CD14-positive monocyte (primary cell): ENCODE data around the gene CX3CR1. TPM values are rescaled to one million over a fixed set of nuclear protein-coding genes. Genes with fewer than 3 reads are reported as not detected.

Experiments
- DNase-seq, 3 donors: peaks; one replicate each; pipeline ENCODE4 v3.0.0-alpha.2; 2011 to 2022
- H2AFZ ChIP-seq: 2 replicates; pipeline ENCODE4 v1.6.0; 2012; ENCODE audit warnings: mild to moderate bottlenecking, low read depth, low read length, inconsistent platforms; ENCODE audit not compliant: insufficient read depth, poor library complexity, severe bottlenecking
- H3K27ac ChIP-seq, 2 donors: 1 replicate in 1 of 2; 2 replicates in 1 of 2; pipeline ENCODE4 v1.5.1; 2012 to 2013; ENCODE audit warnings: low read length in 2 of 2, control low read depth in 1 of 2, inconsistent platforms in 1 of 2, low read depth in 1 of 2, mild to moderate bottlenecking in 1 of 2
- H3K27me3 ChIP-seq, 2 donors: one replicate each; pipeline versions ENCODE4 v1.6.0 to v1.6.1; 2011 to 2013; ENCODE audit warnings: low read length in 2 of 2; ENCODE audit not compliant: control insufficient read depth in 2 of 2, insufficient read depth in 2 of 2
- H3K36me3 ChIP-seq, 2 donors: replicated peaks in 1 of 2; 1 replicate in 1 of 2; 2 replicates in 1 of 2; pipeline versions ENCODE4 v1.5.1 to v1.6.1; 2012 to 2013; ENCODE audit warnings: low read length in 2 of 2, control low read depth in 1 of 2, inconsistent platforms in 1 of 2, mild to moderate bottlenecking in 1 of 2; ENCODE audit not compliant: insufficient read depth in 2 of 2, control insufficient read depth in 1 of 2
- H3K4me1 ChIP-seq, 2 donors: 1 replicate in 1 of 2; 2 replicates in 1 of 2; pipeline versions ENCODE4 v1.5.1 to v1.6.1; 2012 to 2013; ENCODE audit warnings: low read length in 2 of 2, control low read depth in 1 of 2, inconsistent platforms in 1 of 2, mild to moderate bottlenecking in 1 of 2, moderate library complexity in 1 of 2; ENCODE audit not compliant: insufficient read depth in 2 of 2, control insufficient read depth in 1 of 2
- H3K4me2 ChIP-seq: replicated peaks from 2 replicates; pipeline ENCODE3; 2012; ENCODE audit warnings: low read length, moderate library complexity, mild to moderate bottlenecking; ENCODE audit not compliant: poor library complexity, severe bottlenecking; ENCODE audit errors: extremely low read depth
- H3K4me3 ChIP-seq, 3 experiments: fragments of 200-600 bp in 1 of 3; sonication (generic) in 1 of 3; replicated peaks in 1 of 3; 1 replicate in 2 of 3; 2 replicates in 1 of 3; pipeline ENCODE4 v1.5.1; 2011 to 2013; ENCODE audit warnings: low read length in 3 of 3, mild to moderate bottlenecking in 3 of 3, control low read depth in 2 of 3, low read depth in 2 of 3, inconsistent platforms in 1 of 3, moderate library complexity in 1 of 3
- H3K79me2 ChIP-seq: 2 replicates; pipeline ENCODE4 v1.6.0; 2012; ENCODE audit warnings: mild to moderate bottlenecking, control low read depth, inconsistent platforms, low read length, moderate library complexity; ENCODE audit not compliant: insufficient read depth
- H3K9ac ChIP-seq: 2 replicates; pipeline ENCODE4 v1.6.0; 2017; ENCODE audit warnings: low read length, mild to moderate bottlenecking; ENCODE audit not compliant: insufficient read depth, poor library complexity, severe bottlenecking
- H3K9me3 ChIP-seq, 2 donors: replicated peaks in 1 of 2; 1 replicate in 1 of 2; 2 replicates in 1 of 2; pipeline versions ENCODE4 v1.5.1 to v1.6.1; 2012 to 2013; ENCODE audit warnings: low read length in 2 of 2, control low read depth in 1 of 2; ENCODE audit not compliant: control insufficient read depth in 1 of 2, insufficient read depth in 1 of 2
- H4K20me1 ChIP-seq: 2 replicates; pipeline ENCODE4 v1.6.0; 2012; ENCODE audit warnings: mild to moderate bottlenecking, low read length, control low read depth, moderate library complexity; ENCODE audit not compliant: insufficient read depth
- H3K27ac Mint-ChIP-seq, 7 donors: one replicate each; pipeline ENCODE4 v1.8.0; 2020; ENCODE audit warnings: mild to moderate bottlenecking in 7 of 7, mixed read lengths in 7 of 7, moderate library complexity in 6 of 7, inconsistent platforms in 2 of 7
- H3K27me3 Mint-ChIP-seq, 3 donors: one replicate each; pipeline ENCODE4 v1.8.0; 2021 to 2022; ENCODE audit warnings: low read depth in 3 of 3, mild to moderate bottlenecking in 3 of 3, mixed read lengths in 3 of 3, moderate library complexity in 3 of 3, inconsistent platforms in 1 of 3
- H3K36me3 Mint-ChIP-seq, 2 donors: one replicate each; pipeline ENCODE4 v1.8.0; 2020; ENCODE audit warnings: mixed read lengths in 2 of 2, inconsistent platforms in 1 of 2, mild to moderate bottlenecking in 1 of 2
- H3K4me1 Mint-ChIP-seq: one replicate; pipeline ENCODE4 v1.8.0; 2020; ENCODE audit warnings: mild to moderate bottlenecking, mixed read lengths
- H3K4me3 Mint-ChIP-seq, 2 donors: one replicate each; pipeline ENCODE4 v1.8.0; 2020; ENCODE audit warnings: mild to moderate bottlenecking in 2 of 2, mixed read lengths in 2 of 2, moderate library complexity in 1 of 2
- H3K9me3 Mint-ChIP-seq, 7 donors: one replicate each; pipeline ENCODE4 v1.8.0; 2020 to 2022; ENCODE audit warnings: mixed read lengths in 7 of 7, mild to moderate bottlenecking in 6 of 7, moderate library complexity in 6 of 7, inconsistent platforms in 2 of 7
- CTCF ChIP-seq: fragments of 200-600 bp; IDR thresholded peaks from one replicate; pipeline ENCODE4 v1.8.0; 2022; ENCODE audit warnings: antibody characterized with exemption, mild to moderate bottlenecking
- WGBS: methylation state at CpG from one replicate; pipeline ENCODE4 v1.1.5; 2013; ENCODE audit warnings: missing lambda C conversion rate; ENCODE audit not compliant: insufficient coverage; 5-methylcytosine and 5-hydroxymethylcytosine counted together
- intact Hi-C, 2 donors: fragments of 100-400 bp; cut with micrococcal nuclease; formaldehyde crosslinking; loops; one replicate each; pipeline versions ENCODE4 v1.15.0 to v1.15.1; 2023
- polyA plus RNA-seq, 3 donors: library from polyadenylated mRNA; depleted of rRNA in 1 of 3; unstranded in 2 of 3; stranded (reverse) in 1 of 3; fragments of 300-500 nt in 2 of 3; fragments of >200 nt in 1 of 3; fragmentation: Illumina TruSeq in 2 of 3; gene quantifications; 1 replicate in 2 of 3; 2 replicates in 1 of 3; pipeline ENCODE4 v1.2.3, GENCODE V29; 2012 to 2021

The CX3CR1 gene
- polyA plus RNA-seq, 3 donors: 25.9 to 405 (median 184) TPM

GRCh38 chr3:39291903-39292329 is 12.1 kb upstream of the CX3CR1 start:
- no peak overlapping the region for H3K4me3 Mint-ChIP-seq
- intact Hi-C loops: loop anchor here in 1 of 2 donors (1.0 to 5.0 kb wide), 2 partner anchors 85 to 103 kb away; no protein-coding TSS in a partner anchor
- peak; percentile 94 for TF ChIP-seq CTCF

GRCh38 chr3:39290255-39290654 is 10.4 kb upstream of the CX3CR1 start:
- Histone ChIP-seq H3K4me2 (no peak overlapping the region), H3K27me3 (no peaks in the 10 kb centered on the region), H3K79me2 (no peaks in the 10 kb centered on the region), H4K20me1 (no peaks in the 10 kb centered on the region), H2AFZ (no peak overlapping the region), H3K4me3 (no peak overlapping the region), H3K36me3 (no peaks in the 10 kb centered on the region), H3K27ac (no peak overlapping the region), H3K4me1 (peaks cover 6 to 8% of the 10 kb centered on the region in 2 donors), H3K9me3 (no peaks in the 10 kb centered on the region), H3K9ac (no peak overlapping the region)
- WGBS: 100% methylated on average over 2 of the region's 4 CpGs
- TF ChIP-seq CTCF: no peak
- Mint-ChIP-seq H3K36me3 (no peaks in the 10 kb centered on the region), H3K27ac (no peak overlapping the region), H3K4me3 (no peak overlapping the region), H3K9me3 (peaks cover 0 to 2% (median 0%) of the 10 kb centered on the region in 7 donors), H3K27me3 (peaks cover 0 to 1% (median 1%) of the 10 kb centered on the region in 3 donors), H3K4me1 (peaks cover 15% of the 10 kb centered on the region)
- intact Hi-C loops: loop anchor here in 1 of 2 donors (5.0 kb wide), 1 partner anchor 83 kb away; no protein-coding TSS in a partner anchor
- no peak for DNase-seq

More at GRCh38 chr3:39291903-39292329, 12.1 kb upstream of the CX3CR1 start:
- DNase-seq: peak in 2 of 3 donors; percentile 64 to 70
- H3K4me3 ChIP-seq: no peak overlapping the region
- WGBS: 11% methylated on average over 4 of the region's 5 CpGs
- H3K9ac ChIP-seq: no peak overlapping the region
- no peaks in the 10 kb centered on the region for H4K20me1 ChIP-seq
- Mint-ChIP-seq H3K9me3 (peaks cover 0 to 4% (median 0%) of the 10 kb centered on the region in 7 donors), H3K36me3 (no peaks in the 10 kb centered on the region), H3K27me3 (peaks cover 0 to 1% (median 1%) of the 10 kb centered on the region in 3 donors), H3K27ac (peak overlapping the region in 1 of 7 donors; percentile 25), H3K4me1 (peaks cover 13% of the 10 kb centered on the region)
- H3K27ac ChIP-seq: no peak overlapping the region
- no peaks in the 10 kb centered on the region for H3K9me3 ChIP-seq
- H3K4me2 ChIP-seq: no peak overlapping the region
- H2AFZ ChIP-seq: no peak overlapping the region
- no peaks in the 10 kb centered on the region for H3K79me2 ChIP-seq
- H3K4me1 ChIP-seq: peaks cover 4 to 6% of the 10 kb centered on the region in 2 donors
- H3K36me3 ChIP-seq: no peaks in the 10 kb centered on the region
- H3K27me3 ChIP-seq: no peaks in the 10 kb centered on the region
